RWPE2 (cell line): ENCODE measurements around the gene CDC42BPB.

ENCODE experiments used
- ATAC-seq: fragments of 200-7000 bp; cut with Tn5 transposase; 3 replicates; pipeline ENCODE4 v1.9.1; 2021; ENCODE audit warnings: low read depth
- DNase-seq: peaks from one replicate; pipeline ENCODE4 v3.0.0-alpha.2; 2020; ENCODE audit warnings: low spot score
- H3K27ac ChIP-seq: fragments of 450-650 bp; 2 replicates; pipeline ENCODE4 v1.5.1; 2017; ENCODE audit warnings: mild to moderate bottlenecking; ENCODE audit not compliant: poor library complexity, severe bottlenecking
- H3K27me3 ChIP-seq: fragments of 250-450 bp; sonication (Bioruptor Pico); 2 replicates; pipeline ENCODE4 v1.5.1; 2021; ENCODE audit warnings: mild to moderate bottlenecking, moderate library complexity; ENCODE audit not compliant: insufficient read depth, poor library complexity, severe bottlenecking
- H3K36me3 ChIP-seq: fragments of 250-450 bp; sonication (Bioruptor Pico); 2 replicates; pipeline ENCODE4 v1.5.1; 2020; ENCODE audit warnings: low read depth, mild to moderate bottlenecking, moderate library complexity
- H3K4me1 ChIP-seq: fragments of 250-450 bp; sonication (Bioruptor Pico); 2 replicates; pipeline ENCODE4 v1.5.1; 2021; ENCODE audit warnings: mild to moderate bottlenecking, moderate library complexity; ENCODE audit not compliant: insufficient read depth, poor library complexity, severe bottlenecking
- H3K4me3 ChIP-seq: fragments of 250-450 bp; sonication (Bioruptor Pico); 2 replicates; pipeline ENCODE4 v1.5.1; 2021; ENCODE audit warnings: mild to moderate bottlenecking, moderate library complexity; ENCODE audit not compliant: severe bottlenecking
- H3K9me3 ChIP-seq: fragments of 250-450 bp; sonication (Bioruptor Pico); 2 replicates; pipeline ENCODE4 v1.5.1; 2021; ENCODE audit warnings: mild to moderate bottlenecking, moderate library complexity; ENCODE audit not compliant: severe bottlenecking
- TF ChIP-seq, protein P1 (sequence below): fragments of 450-650 bp; IDR thresholded peaks from one replicate; pipeline ENCODE4 v1.5.1; 2017; ENCODE audit warnings: mild to moderate bottlenecking, moderate library complexity; ENCODE audit not compliant: poor library complexity, severe bottlenecking

CDC42BPB gene

DNA sequence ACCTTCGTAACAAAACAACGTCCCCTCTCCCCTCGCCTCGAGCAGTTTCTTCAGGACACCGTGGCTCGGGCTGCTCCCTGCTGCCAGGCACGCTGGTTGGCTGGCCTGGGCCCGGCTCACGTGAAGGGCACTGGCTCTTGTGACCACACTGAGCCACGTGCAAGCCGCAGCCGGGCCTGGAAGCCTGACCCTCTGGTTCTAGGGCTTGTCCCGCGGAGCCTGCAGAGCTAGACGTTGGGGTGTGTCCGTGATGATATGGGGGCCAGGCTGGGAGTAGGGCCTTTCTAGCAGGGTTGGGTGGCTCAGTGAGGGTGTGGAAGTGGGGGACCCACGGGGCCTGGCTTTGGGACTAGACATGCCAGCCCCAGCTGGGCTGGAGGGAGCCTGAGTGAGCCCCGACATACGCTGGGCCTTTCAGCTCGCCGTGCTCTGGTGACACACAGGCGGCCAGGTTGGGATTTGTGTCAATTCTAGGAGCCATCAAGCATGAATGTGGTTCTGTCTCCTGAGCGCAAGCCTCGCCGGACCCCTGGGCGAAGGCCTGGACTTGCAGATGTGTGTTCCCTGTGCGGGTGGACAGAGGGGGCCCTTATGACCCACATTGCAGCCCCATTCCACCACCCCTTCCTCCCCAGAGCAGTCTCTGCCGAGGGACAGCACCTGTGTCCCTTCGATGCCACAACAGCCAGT lies 148.4 kb downstream of the CDC42BPB start:
- DNase-seq = peak; percentile 73
- Histone ChIP-seq H3K4me1 (no peaks in the 10 kb centered on the region), H3K27ac (no peak overlapping the region), H3K36me3 (peaks cover 17% of the 10 kb centered on the region), H3K27me3 (no peaks in the 10 kb centered on the region), H3K9me3 (no peaks in the 10 kb centered on the region), H3K4me3 (no peak overlapping the region)
- ATAC-seq = no peak
- TF ChIP-seq, protein P1, sequence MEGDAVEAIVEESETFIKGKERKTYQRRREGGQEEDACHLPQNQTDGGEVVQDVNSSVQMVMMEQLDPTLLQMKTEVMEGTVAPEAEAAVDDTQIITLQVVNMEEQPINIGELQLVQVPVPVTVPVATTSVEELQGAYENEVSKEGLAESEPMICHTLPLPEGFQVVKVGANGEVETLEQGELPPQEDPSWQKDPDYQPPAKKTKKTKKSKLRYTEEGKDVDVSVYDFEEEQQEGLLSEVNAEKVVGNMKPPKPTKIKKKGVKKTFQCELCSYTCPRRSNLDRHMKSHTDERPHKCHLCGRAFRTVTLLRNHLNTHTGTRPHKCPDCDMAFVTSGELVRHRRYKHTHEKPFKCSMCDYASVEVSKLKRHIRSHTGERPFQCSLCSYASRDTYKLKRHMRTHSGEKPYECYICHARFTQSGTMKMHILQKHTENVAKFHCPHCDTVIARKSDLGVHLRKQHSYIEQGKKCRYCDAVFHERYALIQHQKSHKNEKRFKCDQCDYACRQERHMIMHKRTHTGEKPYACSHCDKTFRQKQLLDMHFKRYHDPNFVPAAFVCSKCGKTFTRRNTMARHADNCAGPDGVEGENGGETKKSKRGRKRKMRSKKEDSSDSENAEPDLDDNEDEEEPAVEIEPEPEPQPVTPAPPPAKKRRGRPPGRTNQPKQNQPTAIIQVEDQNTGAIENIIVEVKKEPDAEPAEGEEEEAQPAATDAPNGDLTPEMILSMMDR = no peak

DNA sequence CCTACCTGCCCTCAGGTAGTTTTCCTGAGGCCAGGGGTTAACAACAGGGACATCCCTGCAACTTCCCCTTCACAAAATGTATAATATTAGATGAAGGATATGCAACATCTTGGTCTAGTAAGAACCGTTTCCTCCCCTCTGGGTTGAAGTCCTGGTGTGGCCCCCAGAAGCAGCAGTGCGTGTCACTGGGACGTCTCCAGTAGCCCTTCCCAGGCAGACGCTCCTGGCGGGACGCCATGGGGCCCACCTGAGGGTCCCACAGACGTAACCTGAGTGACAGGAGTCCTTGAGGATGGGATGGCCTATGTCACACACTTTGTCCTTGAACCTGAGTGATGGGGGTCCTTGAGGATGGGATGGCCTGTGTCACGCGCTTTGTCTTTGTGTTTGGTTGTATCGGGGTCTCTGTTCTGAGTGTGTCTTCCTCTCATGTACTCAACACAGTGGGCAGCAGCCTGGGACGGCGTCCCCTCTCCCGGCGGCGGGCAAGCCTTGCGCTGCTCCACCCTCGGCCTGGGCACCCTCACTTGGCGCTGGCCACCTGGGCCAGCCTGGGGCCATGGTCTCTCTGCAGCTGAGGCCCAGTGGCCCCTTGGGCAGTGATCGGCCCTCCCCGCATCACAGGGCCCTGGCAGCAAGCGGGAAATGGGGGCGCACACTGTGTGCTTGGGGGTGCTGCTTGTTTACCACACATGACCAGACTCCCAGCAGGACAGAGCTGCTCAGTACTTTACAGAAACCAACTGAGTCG lies 149.2 kb downstream of the CDC42BPB start:
- no peak for ATAC-seq
- TF ChIP-seq, protein P1 = no peak
- no peak for DNase-seq

DNA sequence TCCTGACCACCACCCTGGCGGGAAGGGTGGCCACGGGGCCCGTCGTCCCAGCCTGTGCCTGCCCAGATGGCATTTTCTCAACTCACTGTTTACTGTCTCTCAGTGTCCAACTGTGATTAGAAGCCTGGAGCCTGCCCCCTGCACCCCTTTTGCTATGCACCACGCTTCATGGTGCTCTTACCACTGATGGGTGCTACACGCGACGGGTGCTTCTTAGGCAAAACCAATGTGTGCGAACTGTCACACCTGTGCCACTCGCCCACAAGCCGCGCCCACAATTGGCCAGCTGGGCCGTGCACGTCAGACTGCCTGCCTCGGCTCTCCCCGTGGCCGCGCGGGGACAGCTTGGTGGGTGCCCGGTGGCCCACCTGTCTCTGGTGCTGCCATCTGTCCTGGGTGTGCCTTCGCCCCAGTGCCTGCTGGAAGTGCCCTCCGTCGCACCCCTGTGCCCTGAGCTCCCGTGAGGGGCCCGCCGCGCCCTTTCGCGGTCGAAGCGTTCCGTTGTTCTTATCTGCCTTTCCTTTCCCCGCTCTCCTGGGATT lies 150.0 kb downstream of the CDC42BPB start:
- no peak for ATAC-seq
- no peak overlapping the region for H3K4me3 ChIP-seq
- peaks cover 25% of the 10 kb centered on the region for H3K36me3 ChIP-seq
- H3K27me3 ChIP-seq = no peaks in the 10 kb centered on the region
- TF ChIP-seq, protein P1 = no peak
- H3K4me1 ChIP-seq = no peaks in the 10 kb centered on the region
- DNase-seq = peak; percentile 65
- H3K9me3 ChIP-seq = no peaks in the 10 kb centered on the region
- no peak overlapping the region for H3K27ac ChIP-seq

More for the DNA sequence above, 149.2 kb downstream of the CDC42BPB start:
- peaks cover 24% of the 10 kb centered on the region for H3K36me3 ChIP-seq
- no peaks in the 10 kb centered on the region for H3K4me1 ChIP-seq
- H3K27me3 ChIP-seq = no peaks in the 10 kb centered on the region
- no peaks in the 10 kb centered on the region for H3K9me3 ChIP-seq
- H3K4me3 ChIP-seq = no peak overlapping the region
- no peak overlapping the region for H3K27ac ChIP-seq

DNA sequence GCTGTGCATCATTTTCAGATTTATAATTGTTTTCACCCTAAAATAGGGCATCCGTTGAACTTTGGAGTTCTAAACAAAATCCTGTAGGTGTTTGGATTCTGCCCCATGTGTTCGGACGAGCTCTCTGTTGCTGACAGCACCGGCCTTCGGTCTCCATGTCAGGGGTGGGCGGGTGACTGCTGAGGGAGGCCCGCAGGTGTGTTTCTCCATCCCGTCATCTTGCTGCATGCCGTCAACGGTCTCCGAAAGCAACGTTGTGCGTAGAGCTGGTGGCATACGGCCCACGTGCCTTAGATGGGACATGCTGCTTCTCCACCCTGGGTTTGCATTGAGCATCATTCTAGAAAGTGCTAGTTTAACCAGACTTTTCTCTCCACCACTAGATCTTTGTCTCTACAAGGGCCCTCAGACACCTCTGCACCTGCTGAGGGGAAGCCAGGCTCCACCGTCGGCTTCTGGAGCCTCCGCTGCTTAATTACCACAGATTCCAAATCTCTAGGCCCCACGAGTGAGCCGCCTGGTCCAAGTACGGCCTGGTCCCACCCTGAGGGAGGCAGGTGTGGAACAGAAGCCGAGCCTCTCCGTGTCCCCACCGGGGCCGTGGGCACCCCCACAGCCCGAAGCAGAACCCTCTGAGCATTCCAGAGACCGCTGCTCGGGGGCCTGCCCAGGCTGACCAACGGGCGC lies 150.6 kb downstream of the CDC42BPB start:
- ATAC-seq = no peak
- DNase-seq = no peak
- H3K27me3 ChIP-seq = no peaks in the 10 kb centered on the region

More for the DNA sequence above, 150.6 kb downstream of the CDC42BPB start:
- TF ChIP-seq, protein P1 = no peak
- H3K36me3 ChIP-seq = peaks cover 25% of the 10 kb centered on the region
- no peak overlapping the region for H3K4me3 ChIP-seq
- no peaks in the 10 kb centered on the region for H3K9me3 ChIP-seq
- H3K27ac ChIP-seq = no peak overlapping the region
- no peaks in the 10 kb centered on the region for H3K4me1 ChIP-seq
